Measurements from ENCODE around the gene CCL18. TPM values are rescaled to one million over a fixed set of nuclear protein-coding genes. Genes with fewer than 3 reads are reported as not detected.
"Not testable (repeated sequence)": the region's sequence is repeated elsewhere in the genome, so short reads cannot be mapped to it uniquely, and the experiment has no call there.

The CCL18 gene
- total and polyA plus RNA-seq, 2 of the 4 experiments (the other 2 are of a cell fraction), result not detected

- H3K27me3 ChIP-seq (ENCODE audit: control insufficient read depth, insufficient read depth, low read length); H3K9me1 ChIP-seq (ENCODE audit: insufficient read depth, low read length); H2BK15ac ChIP-seq (ENCODE audit: low read depth, low read length); H3K27ac ChIP-seq (ENCODE audit: insufficient read depth, low read length); H2AK9ac ChIP-seq (replicated peaks; ENCODE audit: low read depth, low read length, poor library complexity); in situ Hi-C loops (cut with MboI; ENCODE audit: low sequenced_read_pairs); H2BK5ac ChIP-seq (ENCODE audit: low read depth, low read length, poor library complexity, severe bottlenecking); H3K9me3 ChIP-seq (ENCODE audit: control insufficient read depth, insufficient read depth, low read length); CTCF ChIA-PET; DNase-seq; ATAC-seq (ENCODE audit: low read depth); H4K8ac ChIP-seq (ENCODE audit: low read depth in 2 of 2, low read length in 2 of 2); H3K4me2 ChIP-seq (ENCODE audit: low read depth, low read length); dilution Hi-C loops (cut with HindIII; ENCODE audit: low sequenced_read_pairs, unreplicated experiment); BruUV-seq (replicated peaks); H2AK5ac ChIP-seq (ENCODE audit: low read depth, low read length); H3K36me3 ChIP-seq (ENCODE audit: control insufficient read depth, insufficient read depth, low read length); H3K56ac ChIP-seq (ENCODE audit: extremely low read depth, insufficient read depth, low read length); POLR2A ChIA-PET (ENCODE audit: unreplicated experiment); H3K18ac ChIP-seq (ENCODE audit: low read depth, low read length); H3K4ac ChIP-seq (ENCODE audit: low read depth, low read length); H2BK120ac ChIP-seq (ENCODE audit: low read depth, low read length); H3K4me1 ChIP-seq (ENCODE audit: control insufficient read depth, insufficient read depth, low read length); intact Hi-C loops (cut with micrococcal nuclease); H2BK20ac ChIP-seq (ENCODE audit: low read depth, low read length); H4K91ac ChIP-seq (ENCODE audit: insufficient read depth, low read depth, low read length); H4K5ac ChIP-seq (ENCODE audit: low read depth, low read length); H4K20me1 ChIP-seq (ENCODE audit: insufficient read depth, low read length); H3K14ac ChIP-seq (replicated peaks; ENCODE audit: low read depth, low read length); H3K23ac ChIP-seq (ENCODE audit: low read depth, low read length); H2AFZ ChIP-seq (replicated peaks; ENCODE audit: low read length, poor library complexity); H3K79me1 ChIP-seq (ENCODE audit: low read depth in 1 of 2, low read length in 2 of 2); H3K4me3 ChIP-seq (ENCODE audit: insufficient read depth, low read depth, low read length); H3K9ac ChIP-seq (ENCODE audit: low read depth, low read length): not testable (repeated sequence)
Measured at GRCh38 chr17:36115649-36115977, 51.5 kb downstream of the CCL18 start.
